ENCODE measurements around the gene OPN1SW. TPM values are rescaled to one million over a fixed set of nuclear protein-coding genes. Genes with fewer than 3 reads are reported as not detected.

OPN1SW gene
- total RNA-seq, 1 donor from 2014 or later = not detected

DNA sequence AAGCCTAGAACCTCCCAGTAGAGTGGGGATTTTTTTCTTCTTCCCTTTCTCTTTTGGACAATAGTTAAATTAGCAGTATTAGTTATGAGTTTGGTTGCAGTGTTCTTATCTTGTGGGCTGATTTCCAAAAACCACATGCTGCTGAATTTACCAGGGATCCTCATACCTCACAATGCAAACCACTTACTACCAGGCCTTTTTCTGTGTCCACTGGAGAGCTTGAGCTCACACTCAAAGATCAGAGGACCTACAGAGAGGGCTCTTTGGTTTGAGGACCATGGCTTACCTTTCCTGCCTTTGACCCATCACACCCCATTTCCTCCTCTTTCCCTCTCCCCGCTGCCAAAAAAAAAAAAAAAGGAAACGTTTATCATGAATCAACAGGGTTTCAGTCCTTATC is 5.4 kb downstream of the OPN1SW start:
- H3K27me3 ChIP-seq = no peaks in the 10 kb centered on the region
- H3K36me3 ChIP-seq = peaks cover 79% of the 10 kb centered on the region
- no peak overlapping the region for H3K4me3 ChIP-seq
- peak; percentile 88 for ATAC-seq
- no peaks in the 10 kb centered on the region for H3K9me3 ChIP-seq
- no peak for DNase-seq
- TF ChIP-seq, protein P1, sequence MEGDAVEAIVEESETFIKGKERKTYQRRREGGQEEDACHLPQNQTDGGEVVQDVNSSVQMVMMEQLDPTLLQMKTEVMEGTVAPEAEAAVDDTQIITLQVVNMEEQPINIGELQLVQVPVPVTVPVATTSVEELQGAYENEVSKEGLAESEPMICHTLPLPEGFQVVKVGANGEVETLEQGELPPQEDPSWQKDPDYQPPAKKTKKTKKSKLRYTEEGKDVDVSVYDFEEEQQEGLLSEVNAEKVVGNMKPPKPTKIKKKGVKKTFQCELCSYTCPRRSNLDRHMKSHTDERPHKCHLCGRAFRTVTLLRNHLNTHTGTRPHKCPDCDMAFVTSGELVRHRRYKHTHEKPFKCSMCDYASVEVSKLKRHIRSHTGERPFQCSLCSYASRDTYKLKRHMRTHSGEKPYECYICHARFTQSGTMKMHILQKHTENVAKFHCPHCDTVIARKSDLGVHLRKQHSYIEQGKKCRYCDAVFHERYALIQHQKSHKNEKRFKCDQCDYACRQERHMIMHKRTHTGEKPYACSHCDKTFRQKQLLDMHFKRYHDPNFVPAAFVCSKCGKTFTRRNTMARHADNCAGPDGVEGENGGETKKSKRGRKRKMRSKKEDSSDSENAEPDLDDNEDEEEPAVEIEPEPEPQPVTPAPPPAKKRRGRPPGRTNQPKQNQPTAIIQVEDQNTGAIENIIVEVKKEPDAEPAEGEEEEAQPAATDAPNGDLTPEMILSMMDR (IDR thresholded peaks at IDR 0.05) = no peak
- intact Hi-C loops (cut with DNase I) = no loop called here
- no peak overlapping the region for H3K27ac ChIP-seq
- H3K4me1 ChIP-seq = no peaks in the 10 kb centered on the region

DNA sequence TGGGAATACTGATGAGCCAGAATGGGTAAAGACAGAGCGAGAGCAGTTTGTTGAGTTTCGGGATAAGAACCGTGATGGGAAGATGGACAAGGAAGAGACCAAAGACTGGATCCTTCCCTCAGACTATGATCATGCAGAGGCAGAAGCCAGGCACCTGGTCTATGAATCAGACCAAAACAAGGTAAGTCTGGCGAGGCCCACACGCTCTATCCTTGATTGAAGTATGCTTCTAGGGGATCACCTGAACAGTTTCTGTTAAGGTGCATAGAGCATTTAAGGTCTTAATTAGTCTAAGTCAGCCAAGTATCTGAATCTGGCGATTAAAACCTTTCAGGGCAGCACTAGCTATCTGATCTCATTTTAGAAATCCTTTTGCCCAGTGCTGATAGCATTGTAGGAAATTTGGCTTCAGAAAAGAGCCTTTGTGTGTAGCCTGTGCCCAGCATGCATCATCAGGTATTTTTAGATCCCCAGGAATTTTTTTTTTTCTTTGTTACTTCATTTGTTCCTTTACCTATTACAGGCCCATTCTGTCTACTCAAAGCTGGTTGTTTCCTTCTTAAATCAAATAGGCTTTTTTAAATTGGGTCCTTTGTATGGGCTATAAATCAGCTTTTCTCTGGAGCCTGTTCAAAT is 8.0 kb downstream of the OPN1SW start:
- Histone ChIP-seq H3K27me3 (no peaks in the 10 kb centered on the region), H3K36me3 (peaks cover 87% of the 10 kb centered on the region), H3K4me3 (no peak overlapping the region), H3K9me3 (no peaks in the 10 kb centered on the region), H3K4me1 (no peaks in the 10 kb centered on the region), H3K27ac (no peak overlapping the region)
- intact Hi-C loops (cut with DNase I) = no loop called here
- TF ChIP-seq, protein P1 (IDR thresholded peaks at IDR 0.05) = no peak
- no peak for DNase-seq
- ATAC-seq = no peak

DNA sequence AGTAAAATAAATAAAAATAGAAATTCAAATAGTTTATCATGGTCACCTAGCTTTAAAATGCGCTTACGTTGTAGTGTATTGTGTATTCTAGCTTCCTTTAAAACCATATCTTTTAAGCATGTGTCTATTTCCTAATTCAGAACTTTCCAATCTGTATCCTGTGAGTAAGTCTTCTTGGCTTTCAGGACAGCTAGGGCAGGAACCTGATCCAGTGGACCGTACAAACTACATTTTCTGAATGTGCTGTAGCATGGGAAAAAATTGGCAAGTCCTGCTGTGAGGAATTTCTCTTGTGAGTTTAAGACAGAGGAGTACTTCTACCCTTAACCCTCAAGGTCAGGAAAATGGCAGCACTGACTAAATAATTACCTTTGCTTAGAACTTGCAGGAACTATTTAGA is 12.1 kb downstream of the OPN1SW start:
- no peak overlapping the region for H3K27ac ChIP-seq
- TF ChIP-seq, protein P1 (IDR thresholded peaks at IDR 0.05) = no peak
- peaks cover 91% of the 10 kb centered on the region for H3K36me3 ChIP-seq
- H3K27me3 ChIP-seq = no peaks in the 10 kb centered on the region
- ATAC-seq (no peak), DNase-seq (no peak)
- H3K4me1 ChIP-seq = no peaks in the 10 kb centered on the region
- no peaks in the 10 kb centered on the region for H3K9me3 ChIP-seq
- H3K4me3 ChIP-seq = no peak overlapping the region
- intact Hi-C loops (cut with DNase I) = no loop called here

DNA sequence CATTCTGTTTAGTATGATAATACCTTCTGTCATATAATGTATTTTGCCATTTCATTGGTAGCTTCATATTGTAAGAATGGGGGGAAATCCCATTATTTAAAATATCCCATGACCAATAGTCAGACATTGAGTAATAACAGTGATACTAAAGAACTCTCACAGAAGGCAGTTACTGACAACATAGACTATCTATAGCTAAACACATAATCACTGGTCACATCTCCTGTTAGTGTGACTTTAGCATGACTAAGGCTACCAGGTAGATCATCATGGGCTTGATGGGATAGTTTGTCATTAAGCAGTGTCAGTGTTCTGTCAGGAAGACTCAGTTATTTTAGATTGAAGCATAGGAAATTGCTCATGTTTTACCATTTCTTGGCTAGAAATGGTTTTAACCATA is 16.4 kb downstream of the OPN1SW start:
- peaks cover 7% of the 10 kb centered on the region for H3K4me1 ChIP-seq
- H3K36me3 ChIP-seq = peaks cover 95% of the 10 kb centered on the region
- TF ChIP-seq, protein P1 (IDR thresholded peaks at IDR 0.05) = no peak
- intact Hi-C loops (cut with DNase I) = no loop called here
- no peak overlapping the region for H3K27ac ChIP-seq
- H3K9me3 ChIP-seq = no peaks in the 10 kb centered on the region
- no peak for ATAC-seq
- H3K4me3 ChIP-seq = no peak overlapping the region
- no peak for DNase-seq
- H3K27me3 ChIP-seq = no peaks in the 10 kb centered on the region

DNA sequence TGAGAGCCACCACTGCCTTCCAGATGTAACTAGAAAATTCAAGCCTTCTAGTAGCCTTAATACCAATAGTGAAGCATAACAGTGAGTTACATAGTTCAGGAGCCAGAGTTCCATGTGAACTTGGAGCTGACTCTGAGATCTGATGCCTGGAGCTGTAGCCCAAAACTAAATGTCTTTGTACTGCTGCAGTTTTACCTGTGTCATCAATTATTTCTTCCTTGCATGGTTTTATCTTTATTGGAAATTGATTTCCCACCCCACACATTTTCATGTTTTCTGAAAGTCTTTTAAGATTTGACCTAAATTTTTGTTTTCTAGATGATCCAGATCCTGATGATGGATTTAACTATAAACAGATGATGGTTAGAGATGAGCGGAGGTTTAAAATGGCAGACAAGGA is 17.0 kb downstream of the OPN1SW start:
- Histone ChIP-seq H3K36me3 (peaks cover 98% of the 10 kb centered on the region), H3K27ac (no peak overlapping the region), H3K4me3 (no peak overlapping the region), H3K9me3 (no peaks in the 10 kb centered on the region), H3K27me3 (no peaks in the 10 kb centered on the region), H3K4me1 (peaks cover 7% of the 10 kb centered on the region)
- intact Hi-C loops (cut with DNase I) = no loop called here
- no peak for ATAC-seq
- no peak for DNase-seq
- TF ChIP-seq, protein P1 (IDR thresholded peaks at IDR 0.05) = no peak

DNA sequence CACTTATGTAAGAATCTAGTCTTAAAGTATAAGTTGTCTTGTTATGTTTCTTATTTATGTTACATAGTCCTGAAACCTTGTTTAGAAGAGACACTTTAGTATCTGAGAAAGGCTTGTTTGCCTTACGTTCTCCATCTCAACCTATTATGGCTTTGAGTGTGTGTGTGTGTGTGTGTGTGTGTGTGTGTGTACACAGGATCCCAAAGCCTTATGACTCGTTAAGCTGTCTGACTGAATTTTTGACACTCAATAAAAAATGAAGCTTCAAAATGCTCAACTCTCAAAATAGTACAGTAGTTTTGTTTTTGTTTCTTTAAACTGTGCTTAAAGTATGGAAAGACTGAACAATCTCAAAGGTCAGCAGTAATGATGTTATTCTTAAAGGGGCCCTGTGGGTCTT is 18.4 kb downstream of the OPN1SW start:
- ATAC-seq (no peak), DNase-seq (no peak)
- Histone ChIP-seq H3K4me1 (peaks cover 7% of the 10 kb centered on the region), H3K9me3 (no peaks in the 10 kb centered on the region), H3K27me3 (no peaks in the 10 kb centered on the region), H3K27ac (no peak overlapping the region), H3K4me3 (no peak overlapping the region), H3K36me3 (peaks cover 99% of the 10 kb centered on the region)
- intact Hi-C loops (cut with DNase I) = no loop called here
- TF ChIP-seq, protein P1 (IDR thresholded peaks at IDR 0.05) = no peak

Measured in upper lobe of right lung (tissue), 1 donor.